ENCODE measurements around the gene IFI27L1. TPM values are rescaled to one million over a fixed set of nuclear protein-coding genes. Genes with fewer than 3 reads are reported as not detected.

Gene IFI27L1
- total RNA-seq: 9.9 and 15.8 TPM in 2 replicates

GRCh38 chr14:94080621-94081385 is at the start of gene IFI27L1, which contains the start of gene DDX24:
Gene IFI27L1 (plus strand): TSS chr14:94081310. CDS start chr14:94096938, 15,628 bp downstream.
Gene DDX24 (minus strand): TSS chr14:94081202. CDS start chr14:94079742, 1,460 bp downstream.
- peak; percentile 95 for DNase-seq (ENCODE audit: low read depth)
- H3K4me3 ChIP-seq (ENCODE audit: low read depth, low read length): peak within 1 kb of the TSS; percentile 96

GRCh38 chr14:94031883-94032279 is 49.2 kb upstream of the IFI27L1 start:
- H3K4me3 ChIP-seq (ENCODE audit: low read depth, low read length): no peak overlapping the region
- no peak for DNase-seq (ENCODE audit: low read depth)
- TF ChIP-seq CTCF (IDR thresholded peaks at IDR 0.05; ENCODE audit: insufficient read depth, low read depth, low read length): no peak

More at GRCh38 chr14:94080621-94081385, at the start of gene IFI27L1, which contains the start of gene DDX24:
- TF ChIP-seq CTCF (IDR thresholded peaks at IDR 0.05; ENCODE audit: insufficient read depth, low read depth, low read length): no peak

- no peak for DNase-seq (ENCODE audit: low read depth)
- H3K4me3 ChIP-seq (ENCODE audit: low read depth, low read length): no peak overlapping the region
- TF ChIP-seq CTCF (IDR thresholded peaks at IDR 0.05; ENCODE audit: insufficient read depth, low read depth, low read length): no peak
Measured at GRCh38 chr14:94034886-94035285, 46.2 kb upstream of the IFI27L1 start.

- peak; percentile 70 for DNase-seq (ENCODE audit: low read depth)
- no peak overlapping the region for H3K4me3 ChIP-seq (ENCODE audit: low read depth, low read length)
- peak; percentile 94 for TF ChIP-seq CTCF (IDR thresholded peaks at IDR 0.05; ENCODE audit: insufficient read depth, low read depth, low read length)
Measured at GRCh38 chr14:94036313-94037167, 44.6 kb upstream of the IFI27L1 start.

GRCh38 chr14:94037954-94038353 is 43.2 kb upstream of the IFI27L1 start:
- no peak overlapping the region for H3K4me3 ChIP-seq (ENCODE audit: low read depth, low read length)
- no peak for TF ChIP-seq CTCF (IDR thresholded peaks at IDR 0.05; ENCODE audit: insufficient read depth, low read depth, low read length)
- DNase-seq (ENCODE audit: low read depth): no peak

- DNase-seq (ENCODE audit: low read depth): no peak
- TF ChIP-seq CTCF (IDR thresholded peaks at IDR 0.05; ENCODE audit: insufficient read depth, low read depth, low read length): no peak
- H3K4me3 ChIP-seq (ENCODE audit: low read depth, low read length): no peak overlapping the region
Measured at GRCh38 chr14:94038510-94038909, 42.6 kb upstream of the IFI27L1 start.
